HUES48 (cell line): ENCODE data around the gene UBAP1.
"Not testable (repeated sequence)": the region's sequence is repeated elsewhere in the genome, so short reads cannot be mapped to it uniquely, and the experiment has no call there.

Experiments used
- H3K27ac ChIP-seq: one replicate; pipeline ENCODE4 v1.7.0; 2013; ENCODE audit warnings: low read depth, low read length, inconsistent platforms
- H3K27me3 ChIP-seq: 2 replicates; pipeline ENCODE4 v1.6.1; 2013; ENCODE audit warnings: mild to moderate bottlenecking, low read length; ENCODE audit not compliant: control insufficient read depth, insufficient read depth
- H3K36me3 ChIP-seq: 2 replicates; pipeline ENCODE4 v1.6.1; 2013; ENCODE audit warnings: low read length; ENCODE audit not compliant: control insufficient read depth, insufficient read depth
- H3K4me1 ChIP-seq: 2 replicates; pipeline ENCODE4 v1.6.1; 2013; ENCODE audit warnings: mild to moderate bottlenecking, low read length; ENCODE audit not compliant: control insufficient read depth, insufficient read depth
- H3K4me3 ChIP-seq: 2 replicates; pipeline ENCODE4 v1.5.1; 2013; ENCODE audit warnings: mild to moderate bottlenecking, low read depth, low read length
- H3K9ac ChIP-seq: 2 replicates; pipeline ENCODE4 v1.6.1; 2013; ENCODE audit warnings: mild to moderate bottlenecking, low read depth, low read length, moderate library complexity
- H3K9me3 ChIP-seq: 2 replicates; pipeline ENCODE4 v1.6.1; 2013; ENCODE audit warnings: low read length; ENCODE audit not compliant: control insufficient read depth, insufficient read depth

UBAP1 gene

GRCh38 chr9:34271265-34272006, 92.6 kb downstream of the UBAP1 start:
- no peaks in the 10 kb centered on the region for H3K27me3 ChIP-seq
- H3K27ac ChIP-seq, result no peak overlapping the region
- H3K9ac ChIP-seq, result no peak overlapping the region
- H3K4me3 ChIP-seq, result no peak overlapping the region
- no peaks in the 10 kb centered on the region for H3K9me3 ChIP-seq
- no peaks in the 10 kb centered on the region for H3K36me3 ChIP-seq
- no peaks in the 10 kb centered on the region for H3K4me1 ChIP-seq

- H3K9me3 ChIP-seq, result no peaks in the 10 kb centered on the region
- no peak overlapping the region for H3K4me3 ChIP-seq
- H3K27me3 ChIP-seq, result no peaks in the 10 kb centered on the region
- H3K36me3 ChIP-seq, result no peaks in the 10 kb centered on the region
- no peak overlapping the region for H3K27ac ChIP-seq
- H3K9ac ChIP-seq, result no peak overlapping the region
- H3K4me1 ChIP-seq, result no peaks in the 10 kb centered on the region
Observed at GRCh38 chr9:34272101-34272541, 93.3 kb downstream of the UBAP1 start.

GRCh38 chr9:34273588-34273987, 94.7 kb downstream of the UBAP1 start:
- H3K36me3 ChIP-seq, H3K27me3 ChIP-seq, H3K9ac ChIP-seq, H3K27ac ChIP-seq, H3K9me3 ChIP-seq, H3K4me1 ChIP-seq, H3K4me3 ChIP-seq: not testable (repeated sequence)

GRCh38 chr9:34275811-34276210, 97.0 kb downstream of the UBAP1 start:
- no peak overlapping the region for H3K27ac ChIP-seq
- no peaks in the 10 kb centered on the region for H3K9me3 ChIP-seq
- H3K4me1 ChIP-seq, result no peaks in the 10 kb centered on the region
- no peak overlapping the region for H3K4me3 ChIP-seq
- H3K9ac ChIP-seq, result no peak overlapping the region
- no peaks in the 10 kb centered on the region for H3K36me3 ChIP-seq
- no peaks in the 10 kb centered on the region for H3K27me3 ChIP-seq

- H3K9ac ChIP-seq, result no peak overlapping the region
- no peaks in the 10 kb centered on the region for H3K27me3 ChIP-seq
- H3K4me3 ChIP-seq, result no peak overlapping the region
- no peaks in the 10 kb centered on the region for H3K4me1 ChIP-seq
- no peaks in the 10 kb centered on the region for H3K36me3 ChIP-seq
- no peak overlapping the region for H3K27ac ChIP-seq
- H3K9me3 ChIP-seq, result no peaks in the 10 kb centered on the region
Observed at GRCh38 chr9:34276772-34277171, 97.9 kb downstream of the UBAP1 start.

GRCh38 chr9:34279411-34279810, 100.6 kb downstream of the UBAP1 start:
- Histone ChIP-seq H3K27me3 (no peaks in the 10 kb centered on the region), H3K36me3 (no peaks in the 10 kb centered on the region), H3K4me3 (no peak overlapping the region), H3K9ac (no peak overlapping the region), H3K4me1 (no peaks in the 10 kb centered on the region), H3K27ac (no peak overlapping the region), H3K9me3 (no peaks in the 10 kb centered on the region)

GRCh38 chr9:34282096-34282495, 103.3 kb downstream of the UBAP1 start:
- Histone ChIP-seq H3K27ac (no peak overlapping the region), H3K4me3 (no peak overlapping the region), H3K4me1 (no peaks in the 10 kb centered on the region), H3K9ac (no peak overlapping the region), H3K36me3 (no peaks in the 10 kb centered on the region), H3K9me3 (no peaks in the 10 kb centered on the region), H3K27me3 (no peaks in the 10 kb centered on the region)

- no peak overlapping the region for H3K27ac ChIP-seq
- no peaks in the 10 kb centered on the region for H3K9me3 ChIP-seq
- H3K27me3 ChIP-seq, result no peaks in the 10 kb centered on the region
- H3K4me3 ChIP-seq, result no peak overlapping the region
- no peak overlapping the region for H3K9ac ChIP-seq
- no peaks in the 10 kb centered on the region for H3K36me3 ChIP-seq
- H3K4me1 ChIP-seq, result no peaks in the 10 kb centered on the region
Observed at GRCh38 chr9:34289159-34289558, 110.3 kb downstream of the UBAP1 start.

- Histone ChIP-seq H3K9ac (no peak overlapping the region), H3K36me3 (no peaks in the 10 kb centered on the region), H3K27me3 (no peaks in the 10 kb centered on the region), H3K27ac (no peak overlapping the region), H3K9me3 (no peaks in the 10 kb centered on the region), H3K4me3 (no peak overlapping the region), H3K4me1 (no peaks in the 10 kb centered on the region)
Observed at GRCh38 chr9:34291023-34291422, 112.2 kb downstream of the UBAP1 start.

GRCh38 chr9:34291423-34291822, 112.6 kb downstream of the UBAP1 start:
- Histone ChIP-seq H3K27ac (no peak overlapping the region), H3K27me3 (no peaks in the 10 kb centered on the region), H3K36me3 (no peaks in the 10 kb centered on the region), H3K9ac (no peak overlapping the region), H3K4me1 (no peaks in the 10 kb centered on the region), H3K4me3 (no peak overlapping the region), H3K9me3 (no peaks in the 10 kb centered on the region)

- Histone ChIP-seq H3K4me3 (no peak overlapping the region), H3K36me3 (no peaks in the 10 kb centered on the region), H3K27ac (no peak overlapping the region), H3K4me1 (no peaks in the 10 kb centered on the region), H3K9me3 (no peaks in the 10 kb centered on the region), H3K9ac (no peak overlapping the region), H3K27me3 (no peaks in the 10 kb centered on the region)
Observed at GRCh38 chr9:34292552-34292951, 113.7 kb downstream of the UBAP1 start.
